NCI-H2196 (cell line): ENCODE measurements around the gene MGAT4D.
A peak's percentile ranks its signal among the peaks of the same experiment; 100 is the strongest.
"Not testable (repeated sequence)": the region's sequence is repeated elsewhere in the genome, so short reads cannot be mapped to it uniquely, and the experiment has no call there.

Source experiments
- DNase-seq: peaks from one replicate; lab custom pipeline; 2025; ENCODE audit not compliant: unreplicated experiment; lab: John Stamatoyannopoulos, UW

MGAT4D gene

DNA sequence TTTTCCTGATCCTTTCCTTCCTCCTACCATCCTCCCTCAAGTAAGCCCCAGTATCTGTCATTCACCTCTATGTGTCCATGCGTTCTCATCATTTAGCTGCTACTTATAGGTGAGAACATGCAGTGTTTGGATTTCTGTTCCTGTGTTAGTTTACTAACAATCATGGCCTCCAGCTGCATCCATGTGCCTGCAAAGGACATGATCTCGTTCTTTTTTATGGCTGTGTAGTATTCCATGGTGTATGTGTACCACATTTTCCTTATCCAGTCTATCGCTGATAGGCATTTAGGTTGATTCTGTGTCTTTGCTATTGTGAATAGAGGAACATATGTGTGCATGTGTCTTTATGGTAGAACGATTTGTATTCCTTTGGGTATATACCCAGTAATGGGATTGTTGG is 53.7 kb downstream of the MGAT4D start:
- not testable (repeated sequence) for DNase-seq

- no peak for DNase-seq
Measured at GRCh38 chr4:140439644-140440142, 58.4 kb downstream of the MGAT4D start.

DNA sequence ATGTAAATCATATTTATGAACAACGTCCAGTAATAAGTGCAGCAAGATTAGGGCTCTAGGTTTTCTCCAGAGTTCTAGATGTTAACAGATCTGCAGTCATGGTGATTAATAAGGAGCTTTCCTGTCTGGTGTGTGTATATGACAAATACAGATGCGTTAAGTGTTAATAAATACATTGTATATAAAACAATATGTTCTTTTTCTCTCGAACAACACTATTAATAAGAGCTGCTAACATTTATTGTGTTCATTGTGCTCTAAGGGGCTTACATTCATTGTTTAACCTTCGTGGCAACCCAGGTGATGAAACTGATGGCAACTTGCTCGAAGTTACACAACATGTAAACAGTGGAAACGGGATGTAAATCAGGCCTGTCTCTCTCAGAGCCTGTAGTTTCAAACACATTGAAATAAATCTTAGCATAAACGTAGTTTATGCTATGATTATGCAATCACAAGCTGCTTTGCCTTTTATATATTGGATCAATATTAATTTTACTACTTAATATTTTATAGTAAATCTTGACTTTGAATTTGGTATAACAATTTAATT is 70.1 kb downstream of the MGAT4D start:
- no peak for DNase-seq

- peak; percentile 56 for DNase-seq
Measured at GRCh38 chr4:140427106-140427918, 70.8 kb downstream of the MGAT4D start, which contains the start of gene CLGN. Gene CLGN, minus strand, starts transcription at chr4:140427648. Its CDS starts 14,570 bp downstream, at chr4:140413078.

- DNase-seq: no peak
Measured at GRCh38 chr4:140426610-140427105, 71.4 kb downstream of the MGAT4D start.

GRCh38 chr4:140423106-140423505 is 75.0 kb downstream of the MGAT4D start:
- DNase-seq: no peak

DNA sequence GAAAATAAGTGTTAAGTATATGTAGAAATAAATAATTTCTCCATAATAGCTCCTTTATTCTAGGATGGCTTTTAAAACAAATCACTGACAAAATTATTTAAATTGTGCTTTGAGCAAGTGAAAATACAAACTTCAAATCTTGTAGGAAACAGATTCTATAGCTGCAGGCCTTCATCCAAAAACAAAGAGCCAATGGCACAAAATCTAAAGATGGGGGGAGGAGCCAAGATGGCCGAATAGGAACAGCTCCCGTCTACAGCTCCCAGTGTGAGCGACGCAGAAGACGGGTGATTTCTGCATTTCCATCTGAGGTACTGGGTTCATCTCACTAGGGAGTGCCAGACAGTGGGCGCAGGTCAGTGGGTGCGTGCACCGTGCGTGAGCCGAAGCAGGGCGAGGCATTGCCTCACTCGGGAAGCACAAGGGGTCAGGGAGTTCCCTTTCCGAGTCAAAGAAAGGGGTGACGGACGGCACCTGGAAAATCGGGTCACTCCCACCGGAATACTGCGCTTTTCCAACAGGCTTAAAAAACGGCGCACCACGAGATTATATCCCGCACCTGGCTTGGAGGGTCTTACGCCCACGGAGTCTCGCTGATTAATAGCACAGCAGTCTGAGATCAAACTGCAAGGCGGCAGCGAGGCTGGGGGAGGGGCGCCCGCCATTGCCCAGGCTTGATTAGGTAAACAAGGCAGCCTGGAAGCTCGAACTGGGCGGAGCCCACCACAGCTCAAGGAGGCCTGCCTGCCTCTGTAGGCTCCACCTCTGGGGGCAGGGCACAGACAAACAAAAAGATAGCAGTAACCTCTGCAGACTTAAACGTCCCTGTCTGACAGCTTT is 84.7 kb downstream of the MGAT4D start:
- not testable (repeated sequence) for DNase-seq

DNA sequence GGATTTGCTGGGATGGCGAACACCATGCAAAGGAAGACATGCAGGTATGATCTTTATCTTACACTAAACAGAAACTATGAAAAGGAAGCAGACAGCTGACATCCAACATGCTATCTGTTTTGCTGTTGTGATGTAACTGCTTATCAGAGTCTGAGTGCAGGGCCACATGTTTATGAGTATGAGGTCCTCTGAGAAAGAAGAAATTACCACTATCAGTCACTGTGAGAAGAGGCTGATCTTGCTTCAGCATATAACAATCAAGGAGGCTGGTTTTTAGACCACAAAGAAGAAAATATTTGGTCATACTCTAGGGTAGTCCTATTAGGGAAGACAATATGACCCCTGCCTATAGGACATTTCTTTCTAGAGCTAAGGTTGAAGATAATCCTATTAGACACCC is 89.1 kb downstream of the MGAT4D start:
- no peak for DNase-seq

DNA sequence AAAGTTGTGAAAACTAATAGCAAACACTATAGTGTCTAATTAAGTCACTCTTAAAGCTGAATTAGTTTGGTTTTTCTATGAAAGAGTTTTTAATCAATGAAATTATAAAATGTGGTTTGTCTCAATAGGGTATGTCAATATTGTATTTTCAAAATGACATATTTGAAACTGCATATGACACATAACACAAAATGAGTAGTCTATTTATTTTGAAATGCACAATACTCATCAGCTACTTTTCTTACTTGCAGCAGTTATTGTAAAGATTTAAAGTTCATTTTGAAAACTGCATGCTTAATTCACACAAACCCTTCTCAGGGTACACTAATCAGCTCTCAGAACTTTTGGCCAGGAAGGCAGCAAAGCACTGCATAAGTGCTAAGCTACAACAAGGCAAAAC is 91.8 kb downstream of the MGAT4D start:
- DNase-seq: no peak

GRCh38 chr4:140400111-140400510 is 98.0 kb downstream of the MGAT4D start:
- DNase-seq: no peak

DNA sequence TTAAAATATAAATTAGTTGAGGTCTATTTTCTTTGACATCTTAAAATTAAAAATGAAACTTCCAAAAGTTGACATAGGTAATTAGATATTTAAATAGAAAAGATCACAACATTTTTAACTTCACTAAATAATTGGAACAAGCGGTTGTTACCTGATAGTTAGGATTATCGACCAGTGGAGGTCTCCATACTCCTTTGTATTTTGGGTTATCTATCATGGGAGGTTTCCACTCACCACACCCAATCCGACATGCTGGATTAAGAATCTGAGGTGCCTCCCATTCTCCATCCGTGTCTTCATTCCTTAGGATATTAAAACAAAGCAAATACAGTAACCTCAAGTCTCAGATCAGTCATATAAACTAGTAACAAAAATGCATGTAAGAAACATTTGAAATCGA is 102.4 kb downstream of the MGAT4D start:
- DNase-seq: no peak
